Activated CD8-positive, alpha-beta T cell treated with anti-CD3 and anti-CD28 coated beads for 36 hours (primary cell): Measurements from ENCODE around the gene CLTCL1. TPM values are rescaled to one million over a fixed set of nuclear protein-coding genes. Genes with fewer than 3 reads are reported as not detected.

Source experiments
- ATAC-seq: fragments of 200-7000 bp; cut with Tn5 transposase; one replicate; pipeline ENCODE4 v1.10.0; 2021; ENCODE audit warnings: mild to moderate bottlenecking, moderate library complexity
- CTCF ChIA-PET: fragments of 350-600 bp; sonication (Branson Sonifier 250); formaldehyde crosslinking; loops from one replicate; lab custom pipeline; 2021; ENCODE audit warnings: antibody characterized with exemption; lab: Charles Lee
- POLR2A ChIA-PET: fragments of 350-600 bp; sonication (Branson Sonifier 250); formaldehyde crosslinking; loops from one replicate; lab custom pipeline; 2021; ENCODE audit warnings: antibody characterized with exemption; lab: Charles Lee
- DNase-seq: peaks from one replicate; pipeline ENCODE4 v3.0.0-alpha.2; 2020
- H3K27ac Mint-ChIP-seq: one replicate; pipeline ENCODE4 v1.8.0; 2021; ENCODE audit warnings: mild to moderate bottlenecking, mixed read lengths
- H3K27me3 Mint-ChIP-seq: one replicate; pipeline ENCODE4 v1.8.0; 2021; ENCODE audit warnings: mixed read lengths
- H3K36me3 Mint-ChIP-seq: one replicate; pipeline ENCODE4 v1.8.0; 2021; ENCODE audit warnings: low read depth, mixed read lengths
- H3K4me1 Mint-ChIP-seq: one replicate; pipeline ENCODE4 v1.8.0; 2021; ENCODE audit warnings: low read depth, mixed read lengths
- H3K4me3 Mint-ChIP-seq: one replicate; pipeline ENCODE4 v1.8.0; 2021; ENCODE audit warnings: mild to moderate bottlenecking, moderate library complexity, mixed read lengths
- H3K9me3 Mint-ChIP-seq: one replicate; pipeline ENCODE4 v1.8.0; 2021; ENCODE audit warnings: mixed read lengths
- intact Hi-C: fragments of 100-400 bp; cut with micrococcal nuclease; formaldehyde crosslinking; loops from one replicate; pipeline ENCODE4 v1.10.0; 2022
- total RNA-seq, 2 experiments: library from RNA; stranded (reverse); gene quantifications; one replicate each; pipeline ENCODE4 v1.2.3, GENCODE V29; 2021
- TF ChIP-seq, protein P1 (sequence below): fragments of 200-600 bp; IDR thresholded peaks from one replicate; pipeline ENCODE4 v1.8.0; 2022; ENCODE audit warnings: antibody characterized with exemption, mild to moderate bottlenecking

The CLTCL1 gene
- total RNA-seq, 2 experiments from 2014 or later = 0.45 to 0.65 TPM

DNA sequence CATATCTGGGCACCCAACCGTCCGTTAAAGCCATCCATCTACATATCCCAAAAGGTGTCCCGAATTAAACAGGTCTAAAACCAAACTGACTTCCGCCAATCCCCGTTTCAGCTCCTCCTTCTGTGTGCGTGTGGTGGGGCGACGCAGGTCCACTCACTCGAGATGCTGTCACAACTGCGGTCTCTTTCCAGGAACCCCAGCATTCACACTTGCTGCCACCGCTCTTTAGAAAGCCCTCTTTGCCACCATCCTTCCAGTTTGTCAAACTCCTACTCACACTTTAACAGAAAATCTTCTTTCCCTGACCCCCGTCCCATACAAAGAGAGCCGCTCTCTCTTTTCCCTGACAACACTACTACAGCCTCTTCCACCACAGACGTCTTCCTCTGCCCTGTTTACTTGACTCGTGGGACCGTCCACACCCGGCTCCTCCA, 147.5 kb downstream of the CLTCL1 start:
- ChIA-PET CTCF (interaction anchor here (0.7 to 2.2 kb wide), 26 partner anchors 8 to 766 kb away, joined by 3 to 11 read pairs (median 4); partner anchors contain the start of genes DGCR2 and SLC25A1), POLR2A (interaction anchor here (0.6 to 1.9 kb wide), 12 partner anchors 10 to 288 kb away, joined by 3 to 5 read pairs (median 4); partner anchors contain the start of genes HIRA and MRPL40)
- Mint-ChIP-seq H3K36me3 (peaks cover 20% of the 10 kb centered on the region), H3K9me3 (no peaks in the 10 kb centered on the region), H3K27ac (peak overlapping the region; percentile 97), H3K4me1 (peaks cover 17% of the 10 kb centered on the region), H3K4me3 (peak overlapping the region; percentile 92), H3K27me3 (peaks cover 2% of the 10 kb centered on the region)
- ATAC-seq (peak; percentile 45), DNase-seq (peak; percentile 72)
- intact Hi-C loops = no loop called here
- TF ChIP-seq, protein P1, sequence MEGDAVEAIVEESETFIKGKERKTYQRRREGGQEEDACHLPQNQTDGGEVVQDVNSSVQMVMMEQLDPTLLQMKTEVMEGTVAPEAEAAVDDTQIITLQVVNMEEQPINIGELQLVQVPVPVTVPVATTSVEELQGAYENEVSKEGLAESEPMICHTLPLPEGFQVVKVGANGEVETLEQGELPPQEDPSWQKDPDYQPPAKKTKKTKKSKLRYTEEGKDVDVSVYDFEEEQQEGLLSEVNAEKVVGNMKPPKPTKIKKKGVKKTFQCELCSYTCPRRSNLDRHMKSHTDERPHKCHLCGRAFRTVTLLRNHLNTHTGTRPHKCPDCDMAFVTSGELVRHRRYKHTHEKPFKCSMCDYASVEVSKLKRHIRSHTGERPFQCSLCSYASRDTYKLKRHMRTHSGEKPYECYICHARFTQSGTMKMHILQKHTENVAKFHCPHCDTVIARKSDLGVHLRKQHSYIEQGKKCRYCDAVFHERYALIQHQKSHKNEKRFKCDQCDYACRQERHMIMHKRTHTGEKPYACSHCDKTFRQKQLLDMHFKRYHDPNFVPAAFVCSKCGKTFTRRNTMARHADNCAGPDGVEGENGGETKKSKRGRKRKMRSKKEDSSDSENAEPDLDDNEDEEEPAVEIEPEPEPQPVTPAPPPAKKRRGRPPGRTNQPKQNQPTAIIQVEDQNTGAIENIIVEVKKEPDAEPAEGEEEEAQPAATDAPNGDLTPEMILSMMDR = no peak

DNA sequence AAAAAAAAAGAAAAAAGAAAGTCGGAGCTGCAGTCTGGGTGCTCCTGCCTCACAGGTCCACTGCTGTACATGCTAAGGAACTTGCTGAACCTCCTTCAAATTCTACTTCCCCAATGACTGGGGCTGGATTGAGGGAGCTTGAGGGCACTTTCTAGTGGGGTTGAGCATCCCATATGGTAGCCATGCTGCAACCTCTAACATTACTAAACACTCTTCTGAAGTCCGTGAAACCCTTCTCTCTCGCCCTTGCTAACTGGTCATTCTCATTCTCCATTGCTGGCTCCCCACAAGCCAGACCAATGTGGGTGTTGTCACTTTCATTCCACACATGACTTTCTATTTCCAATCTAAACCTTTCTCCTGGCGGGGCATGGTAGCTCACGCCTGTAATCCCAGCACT, 148.3 kb downstream of the CLTCL1 start:
- POLR2A ChIA-PET = interaction anchor here (0.9 to 1.9 kb wide), 3 partner anchors 10 to 39 kb away, joined by 3 to 4 read pairs (median 3); no protein-coding TSS in a partner anchor
- peaks cover 17% of the 10 kb centered on the region for H3K4me1 Mint-ChIP-seq
- intact Hi-C loops = no loop called here

DNA sequence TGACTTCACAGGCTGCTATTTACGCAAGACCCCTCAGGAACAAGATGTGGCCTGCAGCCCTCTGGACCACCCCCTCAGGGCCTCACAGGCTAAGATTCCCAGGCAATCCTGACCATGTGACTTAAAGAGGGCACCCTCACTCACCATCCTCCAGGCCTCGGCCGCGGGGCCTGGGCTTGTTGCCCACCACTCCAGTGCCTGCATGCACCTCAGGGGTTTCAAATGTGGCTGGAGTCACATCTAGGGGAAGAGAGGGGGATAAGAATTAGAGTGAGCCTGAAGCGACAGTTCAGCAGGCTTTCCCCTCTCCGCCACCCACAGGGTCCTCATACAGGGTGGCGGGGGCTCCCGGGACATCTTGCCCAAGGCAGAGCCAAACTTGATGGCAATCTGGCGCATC, 149.1 kb downstream of the CLTCL1 start:
- ChIA-PET CTCF (no interaction called here), POLR2A (interaction anchor here (0.8 to 1.0 kb wide), 2 partner anchors 27 to 32 kb away, joined by 3 read pairs; no protein-coding TSS in a partner anchor)
- DNase-seq (no peak), ATAC-seq (no peak)
- peaks cover 23% of the 10 kb centered on the region for H3K36me3 Mint-ChIP-seq
- TF ChIP-seq, protein P1 = no peak
- peak overlapping the region; percentile 33 for H3K4me3 Mint-ChIP-seq
- H3K27ac Mint-ChIP-seq = no peak overlapping the region
- intact Hi-C loops = no loop called here
- peaks cover 17% of the 10 kb centered on the region for H3K4me1 Mint-ChIP-seq
- no peaks in the 10 kb centered on the region for H3K9me3 Mint-ChIP-seq
- H3K27me3 Mint-ChIP-seq = no peaks in the 10 kb centered on the region

More for the DNA sequence above, 148.3 kb downstream of the CLTCL1 start:
- no peak for ATAC-seq
- H3K36me3 Mint-ChIP-seq = peaks cover 20% of the 10 kb centered on the region
- peaks cover under 1% of the 10 kb centered on the region for H3K27me3 Mint-ChIP-seq
- H3K27ac Mint-ChIP-seq = no peak overlapping the region
- CTCF ChIA-PET = interaction anchor here (0.7 to 1.8 kb wide), 6 partner anchors 11 to 99 kb away, joined by 3 to 8 read pairs (median 4); no protein-coding TSS in a partner anchor
- DNase-seq = no peak
- TF ChIP-seq, protein P1 = no peak
- H3K4me3 Mint-ChIP-seq = peak overlapping the region; percentile 92
- no peaks in the 10 kb centered on the region for H3K9me3 Mint-ChIP-seq

DNA sequence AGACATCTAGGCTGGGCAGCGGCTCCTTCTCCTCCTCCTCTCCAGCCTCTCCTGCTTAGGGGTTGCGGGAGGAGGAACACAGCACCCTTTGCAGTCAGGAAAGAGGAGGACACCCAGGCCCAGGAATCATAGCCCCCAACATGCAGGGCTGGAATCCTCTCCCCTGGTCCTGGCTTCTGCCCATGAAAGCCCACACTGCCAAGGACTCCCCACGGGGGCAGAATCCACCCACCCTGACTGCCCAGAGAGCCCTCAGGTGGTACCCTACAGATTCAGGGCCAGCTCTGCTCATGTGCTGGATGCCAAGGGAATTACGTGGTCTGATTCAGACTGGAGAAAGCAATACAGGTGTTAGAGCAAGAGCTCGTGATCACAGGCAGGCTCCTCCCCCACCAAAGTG, 151.5 kb downstream of the CLTCL1 start:
- intact Hi-C loops = no loop called here
- ATAC-seq (no peak), DNase-seq (no peak)
- Mint-ChIP-seq H3K4me1 (peaks cover 17% of the 10 kb centered on the region), H3K27ac (no peak overlapping the region), H3K36me3 (peaks cover 37% of the 10 kb centered on the region), H3K9me3 (no peaks in the 10 kb centered on the region), H3K4me3 (no peak overlapping the region), H3K27me3 (no peaks in the 10 kb centered on the region)
- ChIA-PET POLR2A (no interaction called here), CTCF (no interaction called here)
- TF ChIP-seq, protein P1 = no peak

DNA sequence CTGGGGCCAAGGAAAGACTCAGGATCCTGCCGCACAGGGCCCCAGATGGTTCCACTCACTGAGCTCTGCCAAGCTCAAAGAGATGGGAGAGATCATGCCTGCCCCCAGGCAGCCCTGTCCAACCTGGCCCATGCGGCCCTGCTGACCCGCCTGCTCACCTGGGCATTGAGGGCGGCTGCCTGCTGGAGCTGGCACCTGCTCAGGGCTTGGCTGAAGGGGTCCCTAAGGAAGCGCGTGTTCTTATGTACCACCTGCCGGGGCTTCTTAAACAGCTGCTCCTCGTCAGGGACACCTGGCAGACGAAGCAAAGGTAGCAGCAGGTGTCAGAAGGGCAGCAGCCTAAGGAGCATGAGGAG, 152.5 kb downstream of the CLTCL1 start:
- TF ChIP-seq, protein P1 = no peak
- intact Hi-C loops = no loop called here
- CTCF ChIA-PET = interaction anchor here (0.5 kb wide), 1 partner anchor 18 kb away, joined by 3 read pairs; no protein-coding TSS in a partner anchor
- Mint-ChIP-seq H3K4me1 (peaks cover 12% of the 10 kb centered on the region), H3K27me3 (no peaks in the 10 kb centered on the region), H3K4me3 (no peak overlapping the region), H3K36me3 (peaks cover 33% of the 10 kb centered on the region), H3K27ac (no peak overlapping the region), H3K9me3 (no peaks in the 10 kb centered on the region)
- no peak for DNase-seq
- POLR2A ChIA-PET = interaction anchor here (1.0 to 1.3 kb wide), 2 partner anchors 17 kb away, joined by 3 to 6 read pairs; partner anchors contain the start of gene DGCR2
- ATAC-seq = no peak
